ENCODE data around the gene PXK. TPM values are rescaled to one million over a fixed set of nuclear protein-coding genes. Genes with fewer than 3 reads are reported as not detected.

PXK gene
- total and polyA plus RNA-seq, 10 of the 15 experiments (the other 5 are each of a cell fraction or from before 2014, with no cell fraction given): 8.4 to 38.0 (median 27.6) TPM

GRCh38 chr3:58349792-58350626 is 17.3 kb downstream of the PXK start (continued):
- TF ChIP-seq ZNF687 (IDR thresholded peaks at IDR 0.05): no peak
- TF ChIP-seq ZBED1 (IDR thresholded peaks at IDR 0.05; ENCODE audit: borderline replicate concordance): no peak
- TF ChIP-seq CTCF (IDR thresholded peaks at IDR 0.05 in 2 of 3, conservative IDR thresholded peaks at IDR 0.05 in 1 of 3; ENCODE audit: control insufficient read depth in 2 of 3, extremely low read depth in 1 of 3, insufficient read depth in 1 of 3, low read depth in 3 of 3, low read length in 3 of 3): no peak
- TF ChIP-seq MLLT1 (IDR thresholded peaks at IDR 0.05): no peak
- no peak for TF ChIP-seq MXI1 (IDR thresholded peaks at IDR 0.05; ENCODE audit: low read depth, low read length)
- no peak for TF ChIP-seq HCFC1 (IDR thresholded peaks at IDR 0.05; ENCODE audit: low read length)
- TF ChIP-seq ZNF274 (IDR thresholded peaks at IDR 0.05; ENCODE audit: insufficient read depth, insufficient read length): no peak
- TF ChIP-seq LARP7 (IDR thresholded peaks at IDR 0.05): no peak
- TF ChIP-seq CUX1 (IDR thresholded peaks at IDR 0.05; ENCODE audit: insufficient replicate concordance, low read depth, low read length): no peak
- TF ChIP-seq CBFB (IDR thresholded peaks at IDR 0.05; ENCODE audit: low read depth): peak; percentile 84
- no peak for TF ChIP-seq USF1 (IDR thresholded peaks at IDR 0.05; ENCODE audit: borderline replicate concordance, extremely low read length, insufficient read depth, low read depth, low read length)
- 0 out of 4 replicates have a peak, but pooled peaks of 1 of the 2 experiments have one; percentile 18 for TF ChIP-seq EP300 (IDR thresholded peaks at IDR 0.05; ENCODE audit: borderline replicate concordance in 1 of 2, control insufficient read depth in 1 of 2, low read depth in 2 of 2, low read length in 2 of 2)
- no peak for TF ChIP-seq BRCA1 (IDR thresholded peaks at IDR 0.05; ENCODE audit: low read depth, low read length)
- TF ChIP-seq CHD1 (IDR thresholded peaks at IDR 0.05; ENCODE audit: low read depth, low read length): no peak
- TF ChIP-seq HDGF (IDR thresholded peaks at IDR 0.05): no peak
